Stimulated activated CD8-positive, alpha-beta memory T cell treated with anti-CD3 and anti-CD28 coated beads, Interleukin-15, amount 100 ng/mL, for 4 hours (primary cell): ENCODE data around the gene LIME1.
"Not testable (repeated sequence)": the region's sequence is repeated elsewhere in the genome, so short reads cannot be mapped to it uniquely, and the experiment has no call there.

ENCODE experiments used
- DNase-seq, 2 donors: peaks; one replicate each; pipeline ENCODE4 v3.0.0-alpha.2; 2020; ENCODE audit warnings: low read depth in 2 of 2

The LIME1 gene

GRCh38 chr20:63707558-63708300 is 28.7 kb upstream of the LIME1 start, which contains the start of the genes ARFRP1 and ZGPAT:
ARFRP1 (minus strand) TSS chr20:63707976; CDS start chr20:63707091, 885 bp downstream.
ZGPAT (plus strand) TSS chr20:63708039; CDS start chr20:63708581, 542 bp downstream.
- peak; percentile 71 to 77 for DNase-seq

GRCh38 chr20:63708301-63709148 is 27.9 kb upstream of the LIME1 start:
- DNase-seq = no peak

GRCh38 chr20:63709149-63709527 is 27.3 kb upstream of the LIME1 start:
- DNase-seq = no peak

GRCh38 chr20:63711085-63711645 is 25.3 kb upstream of the LIME1 start:
- no peak for DNase-seq

GRCh38 chr20:63712191-63712590 is 24.3 kb upstream of the LIME1 start:
- no peak for DNase-seq

GRCh38 chr20:63714858-63715257 is 21.6 kb upstream of the LIME1 start:
- DNase-seq = no peak

- DNase-seq = no peak
These were observed 17.5 kb upstream of the LIME1 start for GRCh38 chr20:63718996-63719395.

- DNase-seq = not testable (repeated sequence)
These were observed 13.4 kb upstream of the LIME1 start for GRCh38 chr20:63722967-63723622.

- not testable (repeated sequence) for DNase-seq
These were observed 6.2 kb upstream of the LIME1 start for GRCh38 chr20:63730189-63730733.

- DNase-seq = no peak
These were observed 5.1 kb upstream of the LIME1 start for GRCh38 chr20:63731410-63731809.

- DNase-seq = no peak
These were observed 4.1 kb upstream of the LIME1 start for GRCh38 chr20:63732118-63733095.

GRCh38 chr20:63733117-63733516 is 3.3 kb upstream of the LIME1 start:
- no peak for DNase-seq

GRCh38 chr20:63733579-63734081 is 2.8 kb upstream of the LIME1 start:
- no peak for DNase-seq

- no peak for DNase-seq
These were observed 2.1 kb upstream of the LIME1 start for GRCh38 chr20:63734111-63734945.

- no peak for DNase-seq
These were observed 1.3 kb upstream of the LIME1 start for GRCh38 chr20:63734946-63735858.

GRCh38 chr20:63736893-63737694 is 630 bp downstream of the LIME1 start:
- DNase-seq = no peak

GRCh38 chr20:63737695-63737944 is 1.2 kb downstream of the LIME1 start:
- no peak for DNase-seq
